SU-DHL-6 (cell line): Measurements from ENCODE around the gene OGT.

ENCODE experiments used
- H2AFZ ChIP-seq: fragments of 200-600 bp; sonication (generic); 2 replicates; pipeline ENCODE4 v1.6.1; 2014; ENCODE audit warnings: low read depth, mild to moderate bottlenecking, moderate library complexity, mixed read lengths, antibody characterized with exemption, low read length; ENCODE audit not compliant: severe bottlenecking
- H3F3A ChIP-seq: fragments of 200-600 bp; shearing (Covaris generic); 2 replicates; pipeline ENCODE4 v1.6.0; 2016; ENCODE audit warnings: antibody characterized with exemption, mild to moderate bottlenecking; ENCODE audit not compliant: insufficient read depth
- H3K27ac ChIP-seq: fragments of 200-600 bp; sonication (generic); 2 replicates; pipeline ENCODE4 v1.5.1; 2016; ENCODE audit warnings: low read depth, mild to moderate bottlenecking, low read length, moderate library complexity, mixed read lengths
- H3K27me3 ChIP-seq: fragments of 200-600 bp; sonication (generic), shearing (Covaris generic); 2 replicates; pipeline ENCODE4 v1.6.0; 2014; ENCODE audit warnings: mild to moderate bottlenecking, low read length
- H3K36me3 ChIP-seq: fragments of 200-600 bp; sonication (generic); 2 replicates; pipeline ENCODE4 v1.6.1; 2014; ENCODE audit warnings: mild to moderate bottlenecking, low read length, mixed read lengths
- H3K4me2 ChIP-seq: fragments of 300-600, 200-600 bp; shearing (Covaris generic), sonication (generic); 2 replicates; pipeline ENCODE4 v1.6.0; 2014; ENCODE audit warnings: low read length, low read depth, mild to moderate bottlenecking; ENCODE audit not compliant: poor library complexity, severe bottlenecking
- H3K4me3 ChIP-seq: fragments of 200-600 bp; sonication (generic); 2 replicates; pipeline ENCODE4 v1.5.1; 2014; ENCODE audit warnings: antibody characterized with exemption, low read length, mild to moderate bottlenecking, mixed read lengths; ENCODE audit not compliant: insufficient read depth, poor library complexity, severe bottlenecking
- H3K79me2 ChIP-seq: fragments of 200-600 bp; sonication (generic); 2 replicates; pipeline ENCODE4 v1.6.1; 2014; ENCODE audit warnings: mild to moderate bottlenecking, low read length, moderate library complexity; ENCODE audit not compliant: insufficient read depth
- H3K9ac ChIP-seq: fragments of 200-600 bp; sonication (generic); 2 replicates; pipeline ENCODE4 v1.7.0; 2014; ENCODE audit warnings: mild to moderate bottlenecking, low read length
- H3K9me2 ChIP-seq: fragments of 200-600 bp; sonication (generic); replicated peaks from 2 replicates; pipeline ENCODE4 v1.6.1; 2014; ENCODE audit warnings: low read length; ENCODE audit not compliant: insufficient read depth
- H3K9me3 ChIP-seq: fragments of 200-600 bp; sonication (generic); 2 replicates; pipeline ENCODE4 v1.6.1; 2014; ENCODE audit warnings: low read length, mixed read lengths; ENCODE audit not compliant: insufficient read depth
- H4K20me1 ChIP-seq: fragments of 200-600 bp; sonication (generic); 2 replicates; pipeline ENCODE4 v1.6.1; 2014; ENCODE audit warnings: low read depth, mild to moderate bottlenecking, antibody characterized with exemption, low read length, moderate library complexity, mixed read lengths
- CTCF ChIP-seq: fragments of 200-600 bp; sonication (generic); IDR thresholded peaks from one replicate; pipeline ENCODE4 v1.5.1; 2017; ENCODE audit warnings: antibody characterized with exemption, mild to moderate bottlenecking, low read length, moderate library complexity; ENCODE audit not compliant: insufficient read depth, poor library complexity, severe bottlenecking
- EZH2phosphoT487 ChIP-seq: fragments of 200-600 bp; sonication (generic), shearing (Covaris generic); conservative IDR thresholded peaks from 2 replicates; pipeline ENCODE4 v1.6.1; 2018; ENCODE audit warnings: mild to moderate bottlenecking, antibody characterized with exemption, low read length, moderate library complexity, mixed read lengths

Gene OGT

DNA sequence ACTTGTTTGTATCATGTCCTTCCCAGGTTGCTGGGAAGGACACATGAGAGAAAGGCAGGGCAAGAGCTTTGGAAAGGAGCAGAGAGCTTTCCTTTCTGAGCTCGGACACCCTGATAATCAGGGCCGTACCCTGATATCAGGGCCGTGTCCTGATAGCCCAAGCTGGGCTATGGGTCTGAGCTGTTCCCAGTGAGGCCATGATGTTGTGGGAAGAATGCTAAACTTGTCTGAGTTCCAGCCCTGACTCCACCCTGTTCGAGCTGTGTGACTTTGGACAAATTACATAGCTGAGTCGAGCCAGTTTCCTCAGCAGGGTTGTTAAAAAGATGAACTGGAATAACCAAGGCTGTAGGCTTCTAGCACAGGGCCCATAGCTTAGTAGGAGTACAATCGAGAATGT lies 88.7 kb downstream of the OGT start:
- Histone ChIP-seq H4K20me1 (no peaks in the 10 kb centered on the region), H3K9me3 (no peaks in the 10 kb centered on the region), H3K36me3 (no peaks in the 10 kb centered on the region), H3K27ac (no peak overlapping the region), H3K4me2 (no peak overlapping the region), H3K4me3 (no peak overlapping the region), H3K9ac (no peak overlapping the region), H2AFZ (no peak overlapping the region), H3K27me3 (no peaks in the 10 kb centered on the region), H3K9me2 (no peaks in the 10 kb centered on the region), H3K79me2 (no peaks in the 10 kb centered on the region), H3F3A (no peaks in the 10 kb centered on the region)
- TF ChIP-seq EZH2phosphoT487 = no peak
- TF ChIP-seq CTCF = no peak

GRCh38 chrX:71622032-71622575 lies 89.2 kb downstream of the OGT start:
- no peak overlapping the region for H3K27ac ChIP-seq
- no peaks in the 10 kb centered on the region for H3F3A ChIP-seq
- no peak overlapping the region for H2AFZ ChIP-seq
- H3K79me2 ChIP-seq = no peaks in the 10 kb centered on the region
- no peak overlapping the region for H3K4me3 ChIP-seq
- H3K9me2 ChIP-seq = no peaks in the 10 kb centered on the region
- H3K27me3 ChIP-seq = no peaks in the 10 kb centered on the region
- H3K9me3 ChIP-seq = no peaks in the 10 kb centered on the region
- H3K36me3 ChIP-seq = no peaks in the 10 kb centered on the region
- no peak overlapping the region for H3K9ac ChIP-seq
- H4K20me1 ChIP-seq = no peaks in the 10 kb centered on the region
- TF ChIP-seq CTCF (no peak), EZH2phosphoT487 (no peak)
- no peak overlapping the region for H3K4me2 ChIP-seq

DNA sequence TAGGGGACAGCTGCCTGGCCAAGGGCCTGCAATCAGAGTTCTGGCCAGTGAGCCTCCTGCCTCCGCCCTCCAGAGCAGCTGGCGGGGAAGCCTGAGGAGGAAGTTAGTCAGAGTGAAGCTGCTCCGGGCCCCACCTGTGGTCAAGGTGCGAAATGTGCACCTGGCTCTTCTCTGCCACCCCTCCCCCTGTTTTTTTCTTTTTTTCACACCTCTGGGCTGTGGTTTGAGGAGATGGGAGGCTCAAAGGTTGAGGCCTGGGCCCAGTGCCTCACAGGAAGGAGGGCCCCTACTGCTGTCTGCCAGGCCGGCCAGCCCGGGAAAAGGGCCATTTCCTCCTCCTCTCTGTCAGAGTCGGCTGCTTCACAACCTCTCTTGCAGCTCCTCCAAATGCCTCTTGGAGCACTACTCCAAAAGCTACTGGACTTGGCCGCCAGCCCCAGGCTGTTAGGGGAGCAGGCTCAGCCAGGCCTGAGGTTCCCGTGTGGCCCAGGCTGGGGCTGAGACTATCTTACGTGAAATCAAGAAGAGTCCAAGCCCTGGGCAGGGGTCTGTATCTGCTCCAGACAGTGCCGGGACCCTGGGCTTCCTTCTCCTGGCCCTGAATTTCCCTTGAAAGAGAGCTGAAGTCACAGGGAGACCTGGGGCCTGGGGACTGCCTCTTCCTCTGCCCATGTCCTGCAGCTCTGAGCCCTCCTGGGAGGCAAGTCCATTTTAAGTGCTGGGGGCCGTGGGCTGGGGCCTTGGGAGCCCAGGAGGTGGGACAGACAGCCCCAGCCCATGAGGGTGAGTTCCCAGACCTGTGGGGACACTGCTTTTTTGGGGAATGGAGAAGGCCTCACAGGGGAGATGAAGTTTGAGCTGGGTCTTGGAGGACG lies 89.9 kb downstream of the OGT start:
- no peaks in the 10 kb centered on the region for H3K9me3 ChIP-seq

More for the DNA sequence above, 89.9 kb downstream of the OGT start:
- H3F3A ChIP-seq = no peaks in the 10 kb centered on the region
- H3K27ac ChIP-seq = no peak overlapping the region
- no peaks in the 10 kb centered on the region for H3K9me2 ChIP-seq
- H3K4me2 ChIP-seq = no peak overlapping the region
- no peaks in the 10 kb centered on the region for H4K20me1 ChIP-seq
- no peaks in the 10 kb centered on the region for H3K79me2 ChIP-seq
- no peaks in the 10 kb centered on the region for H3K36me3 ChIP-seq
- no peak overlapping the region for H3K4me3 ChIP-seq
- TF ChIP-seq EZH2phosphoT487 (no peak), CTCF (no peak)
- H3K9ac ChIP-seq = no peak overlapping the region
- no peaks in the 10 kb centered on the region for H3K27me3 ChIP-seq
- no peak overlapping the region for H2AFZ ChIP-seq
